Amniotic epithelial cell (primary cell): ENCODE data around the gene LMF1.

Experiments used
- DNase-seq: peaks from one replicate; pipeline ENCODE4 v3.0.0-alpha.2; 2010; ENCODE audit warnings: low read depth

LMF1 gene

DNA sequence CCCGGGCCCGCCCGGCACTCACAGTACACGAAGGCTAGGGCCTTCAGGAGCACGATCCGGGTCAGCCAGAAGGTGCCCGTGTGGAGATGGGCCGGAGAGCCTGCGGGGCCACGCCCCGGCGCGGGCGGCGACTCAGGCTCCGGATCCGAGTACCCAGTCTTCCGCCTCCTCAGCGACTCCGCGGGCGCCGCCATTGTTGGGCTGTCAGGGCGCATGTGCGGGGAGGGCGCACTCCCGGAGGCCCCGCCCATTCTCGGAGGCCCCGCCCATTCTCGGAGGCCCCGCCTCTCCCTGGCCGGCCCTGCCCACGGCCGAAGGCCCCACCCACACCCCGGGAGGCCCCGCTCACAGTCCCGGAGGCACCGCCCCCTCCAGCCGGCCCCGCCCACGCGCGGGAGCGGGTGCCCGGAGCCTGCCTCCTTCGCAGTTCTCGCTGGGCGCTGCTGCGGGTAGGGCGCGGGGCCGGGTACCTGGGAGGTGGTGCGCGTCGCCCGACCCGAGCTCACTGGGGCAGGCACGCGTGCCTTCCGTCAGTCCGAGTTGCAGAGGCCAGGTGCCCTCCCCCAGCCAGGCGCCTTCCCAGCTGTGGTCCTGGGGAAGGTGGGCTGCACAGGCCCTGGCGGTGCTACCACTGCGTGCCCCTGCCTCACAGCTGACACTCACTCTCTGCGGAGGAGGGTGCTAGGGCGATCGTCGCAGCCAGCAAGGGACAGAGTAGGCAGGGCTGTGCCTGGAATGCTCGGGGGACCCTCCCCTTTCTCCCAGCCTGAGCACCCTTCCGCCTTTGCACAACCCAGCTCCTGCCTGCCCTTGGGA, at the start of gene LMF1:
LMF1 (minus strand) TSS at position 219 of the 816 bp plus-strand sequence; CDS start at position 215, 4 bp downstream.
- DNase-seq = peak; percentile 72

- DNase-seq = no peak
Observed at GRCh38 chr16:1020091-1020399, 49.3 kb upstream of the LMF1 start.

GRCh38 chr16:1019231-1020090, 48.7 kb upstream of the LMF1 start:
- peak; percentile 21 for DNase-seq

- DNase-seq = no peak
Observed at GRCh38 chr16:1018447-1019198, 47.8 kb upstream of the LMF1 start.

DNA sequence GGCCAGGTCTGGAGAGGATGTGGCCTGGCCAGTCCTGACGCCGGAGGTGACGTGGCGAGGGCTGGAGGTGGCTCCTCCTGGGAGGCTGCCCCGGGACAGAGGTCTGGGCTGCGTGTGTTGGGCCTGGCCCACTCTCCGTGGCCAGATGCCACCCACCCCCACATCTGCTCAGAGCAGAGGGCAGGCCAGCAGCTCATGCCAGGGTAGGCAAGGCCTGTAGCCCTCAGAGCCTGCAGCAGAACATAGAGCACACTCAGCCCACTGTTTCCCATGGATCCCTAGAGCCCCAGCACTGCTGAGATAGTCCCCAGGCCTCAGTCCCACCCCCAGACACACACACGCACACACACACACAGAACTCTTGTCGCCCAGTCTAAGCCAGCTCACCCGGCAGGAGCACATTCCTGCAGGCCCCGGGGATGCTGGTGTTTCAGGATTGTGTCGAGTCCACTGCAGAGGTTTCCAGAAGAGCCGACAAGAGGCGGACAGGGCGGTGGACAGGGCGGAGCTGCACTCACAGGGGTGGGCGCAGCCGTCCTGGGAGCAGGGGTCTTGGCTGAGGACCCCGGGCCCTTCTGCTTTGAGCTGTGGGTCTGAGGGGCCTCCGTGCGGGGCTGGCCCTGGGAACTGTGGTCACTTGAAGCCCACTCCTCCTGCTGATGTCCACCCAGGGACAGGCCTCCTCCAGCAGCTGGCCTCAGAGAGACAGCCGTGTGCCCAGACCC, 44.1 kb upstream of the LMF1 start:
- no peak for DNase-seq

DNA sequence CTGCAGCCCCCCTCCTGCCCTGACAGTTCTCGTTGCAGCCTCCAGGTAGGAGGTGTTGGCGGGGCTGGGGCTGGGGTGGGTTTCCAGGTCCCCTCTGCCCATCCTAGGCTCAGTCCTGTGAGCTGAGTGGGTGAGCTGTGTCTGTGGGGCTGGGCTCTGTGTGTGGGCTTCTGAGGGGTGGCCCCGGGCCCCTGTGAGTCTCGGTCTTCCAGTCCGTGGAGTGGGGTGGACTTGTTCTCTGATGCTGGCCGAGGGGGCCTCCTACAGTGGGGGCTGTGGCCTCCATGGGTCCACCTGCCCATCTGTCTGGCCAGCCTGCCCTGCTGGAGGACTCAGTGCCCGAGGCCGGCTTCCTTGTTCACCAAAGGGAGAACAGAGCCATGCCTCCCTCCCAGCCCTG, 43.4 kb upstream of the LMF1 start:
- DNase-seq = no peak

DNA sequence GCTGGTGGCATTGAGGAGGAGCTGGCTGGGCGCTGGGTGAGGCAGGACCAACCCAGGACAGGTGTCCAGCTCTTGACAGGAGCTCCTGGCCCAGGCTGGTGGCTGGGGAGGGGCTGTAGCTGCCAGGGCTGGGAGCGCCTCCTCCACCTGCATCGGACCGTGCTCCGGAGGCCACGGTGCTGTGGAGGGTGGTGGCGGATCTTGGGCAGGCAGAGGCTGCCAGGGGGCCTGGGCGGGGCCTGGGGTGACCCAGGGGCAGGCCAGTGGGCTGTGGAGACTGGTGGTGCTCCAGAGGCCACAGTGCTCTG, 42.8 kb upstream of the LMF1 start:
- DNase-seq = no peak

GRCh38 chr16:1012722-1013592, 42.2 kb upstream of the LMF1 start:
- DNase-seq = no peak

GRCh38 chr16:1012135-1012534, 41.4 kb upstream of the LMF1 start:
- no peak for DNase-seq

GRCh38 chr16:1011316-1012082, 40.7 kb upstream of the LMF1 start:
- no peak for DNase-seq

DNA sequence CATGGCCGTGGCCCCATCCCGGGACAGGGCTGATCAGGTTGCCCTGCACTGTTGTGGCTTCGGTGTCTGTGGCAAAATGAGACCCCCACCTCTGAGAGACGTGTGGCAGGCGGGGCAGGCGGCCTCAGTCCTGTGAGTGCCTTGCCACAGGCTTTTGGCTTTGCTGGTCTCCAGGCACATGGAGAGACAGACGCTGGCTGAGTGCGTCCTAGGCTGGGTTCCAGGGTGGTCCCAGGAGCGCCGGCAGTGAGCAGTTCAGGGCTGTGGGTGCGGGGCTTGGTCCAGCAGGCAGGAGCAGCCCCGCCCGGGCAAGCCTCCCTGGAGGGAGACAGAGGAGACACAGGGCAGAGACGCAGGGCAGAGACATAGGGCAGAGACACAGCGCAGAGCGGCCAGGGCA, 40.0 kb upstream of the LMF1 start:
- no peak for DNase-seq

DNA sequence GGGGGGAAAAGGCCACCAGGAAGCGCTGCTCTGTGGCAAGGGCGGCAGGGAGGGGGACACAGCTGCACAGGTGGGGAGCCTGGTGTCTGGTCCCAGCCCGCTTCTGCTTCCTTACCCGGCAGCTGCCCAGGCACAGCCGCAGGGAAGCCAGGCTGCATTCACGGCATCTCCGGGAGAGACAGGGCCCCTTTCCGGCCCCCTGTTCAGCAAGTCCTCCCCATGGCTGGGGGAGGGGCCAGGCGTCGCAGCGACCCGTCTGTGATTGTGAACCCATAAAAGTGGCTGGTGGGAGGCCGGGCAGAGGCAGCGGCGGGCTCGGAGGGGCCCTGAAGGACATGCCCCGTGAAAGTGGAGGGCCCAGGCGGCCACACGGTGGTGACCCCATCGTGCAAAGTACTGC, 39.5 kb upstream of the LMF1 start:
- DNase-seq = no peak

DNA sequence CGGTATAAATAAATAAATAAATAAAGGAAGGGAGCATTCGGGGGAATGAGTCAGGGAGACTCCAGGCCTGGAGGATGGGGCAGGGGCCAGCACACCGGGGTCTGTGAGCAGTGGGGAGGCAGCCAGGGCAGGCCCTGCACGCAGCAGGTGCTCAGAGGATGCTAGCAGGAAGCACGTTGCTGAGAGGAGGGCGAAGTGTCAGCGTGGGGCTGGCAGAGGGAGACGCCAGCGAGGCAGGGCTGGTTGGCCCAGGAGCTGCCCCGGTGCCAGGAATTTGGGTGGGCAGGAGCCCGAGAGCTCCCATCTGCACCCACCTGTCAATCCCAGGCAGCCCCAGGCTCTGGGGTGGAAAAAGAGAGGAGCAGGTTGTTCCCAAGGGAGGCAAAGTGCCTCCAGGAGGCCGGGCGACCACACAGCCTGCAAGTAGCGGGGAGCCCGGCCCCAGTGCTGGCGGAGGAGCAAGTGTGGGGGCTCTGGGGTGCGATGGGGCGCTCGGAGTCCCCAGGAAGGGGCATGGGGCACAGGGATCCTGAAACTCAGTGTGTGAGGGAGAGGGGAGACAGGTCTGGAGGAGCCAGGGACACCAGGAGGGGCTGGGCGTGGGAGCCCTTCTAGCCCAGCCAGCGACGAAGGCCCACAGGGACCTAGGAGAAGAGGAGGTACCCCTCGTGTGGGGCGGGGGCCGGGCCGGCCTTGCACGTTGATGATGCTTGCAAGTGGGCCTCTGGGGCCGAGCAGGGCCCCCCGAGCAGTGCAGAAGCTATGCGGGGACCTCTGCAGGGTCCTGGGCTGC, 38.8 kb upstream of the LMF1 start:
- DNase-seq = no peak

DNA sequence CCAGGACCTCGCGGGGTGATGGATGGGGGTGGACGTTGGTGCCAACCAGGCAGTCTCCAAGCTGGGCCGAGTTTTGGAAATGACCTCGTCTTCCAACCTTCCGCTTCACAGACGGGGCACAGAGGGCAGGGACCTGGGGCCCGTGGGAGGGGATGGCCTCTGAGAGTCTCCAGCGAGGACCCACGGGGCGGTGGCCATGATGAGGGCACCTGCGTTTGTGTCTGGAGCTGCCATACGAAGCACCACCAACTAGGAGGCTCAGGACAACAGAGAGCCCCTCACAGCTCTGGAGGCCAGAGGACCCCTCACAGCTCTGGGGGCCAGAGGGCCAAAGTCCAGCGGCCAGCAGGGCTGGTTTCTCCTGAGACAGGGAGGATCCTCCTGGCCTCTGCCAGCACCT, 37.3 kb upstream of the LMF1 start:
- DNase-seq = no peak

GRCh38 chr16:1007284-1007850, 36.6 kb upstream of the LMF1 start:
- DNase-seq = no peak

DNA sequence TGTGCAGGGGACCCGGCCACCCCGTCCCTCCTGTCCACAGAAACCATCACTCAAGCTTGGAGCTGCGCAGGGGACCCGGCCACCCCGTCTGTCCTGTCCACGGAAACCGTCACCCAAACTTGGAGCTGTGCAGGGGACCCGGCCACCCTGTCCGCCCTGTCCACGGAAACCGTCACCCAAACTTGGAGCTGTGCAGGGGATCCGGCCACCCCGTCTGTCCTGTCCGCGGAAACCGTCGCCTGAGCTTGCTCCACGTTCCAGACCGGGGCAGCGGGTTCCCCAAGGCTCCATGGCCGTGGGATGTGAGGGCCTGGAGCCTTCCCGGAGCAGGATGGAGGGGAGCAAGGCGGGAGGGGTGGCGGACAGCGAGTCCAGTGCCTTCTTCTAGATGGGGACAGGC, 36.0 kb upstream of the LMF1 start:
- no peak for DNase-seq

- no peak for DNase-seq
Observed at GRCh38 chr16:1005286-1005685, 34.5 kb upstream of the LMF1 start.

DNA sequence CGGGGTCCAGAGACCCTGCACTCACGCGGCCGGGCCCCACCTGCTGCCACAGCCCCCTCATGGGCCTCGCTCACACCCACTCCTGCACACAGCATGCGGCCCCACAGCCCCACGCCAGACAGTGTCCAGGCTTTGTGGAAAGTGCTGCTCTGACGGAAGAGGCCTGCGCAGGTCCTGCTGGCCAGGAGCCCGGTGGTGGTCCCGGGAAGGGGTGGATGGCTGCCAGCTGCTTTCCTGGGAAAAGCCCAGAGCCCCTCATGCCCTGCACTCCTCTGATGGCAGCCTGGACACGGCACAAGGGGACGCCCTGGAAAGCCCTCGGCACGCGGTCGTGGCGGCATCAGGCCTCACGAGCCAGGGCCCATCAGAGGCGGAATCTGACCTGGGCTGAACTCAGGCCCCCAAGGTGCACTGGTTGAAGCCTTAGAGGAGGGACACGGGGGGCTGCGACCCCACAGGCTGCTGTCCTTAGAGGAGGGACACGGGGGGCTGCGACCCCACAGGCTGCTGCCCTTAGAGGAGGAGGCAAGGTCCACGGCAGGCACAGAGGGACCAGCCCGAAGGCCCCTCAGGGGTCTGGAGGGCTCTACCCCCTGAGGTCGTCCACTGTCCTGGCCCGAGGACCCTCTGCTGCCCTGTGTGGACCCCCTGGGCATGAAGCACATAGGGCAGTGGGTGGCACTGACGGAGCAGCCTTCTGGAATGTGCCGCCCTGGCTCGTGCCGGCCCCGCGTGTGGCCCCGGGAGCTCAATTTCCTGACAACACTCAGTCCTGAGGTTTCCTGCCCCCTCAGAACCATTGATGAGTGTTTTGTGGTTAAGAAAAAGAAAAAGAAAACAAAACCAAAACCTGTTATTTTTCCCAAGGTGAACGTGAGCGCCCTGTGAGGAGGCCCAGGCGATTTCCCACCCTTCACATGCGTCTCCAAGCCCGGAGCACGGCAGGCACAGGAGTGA, 32.9 kb upstream of the LMF1 start:
- DNase-seq = no peak
